Measurements from ENCODE around the gene ESYT3. TPM values are rescaled to one million over a fixed set of nuclear protein-coding genes. Genes with fewer than 3 reads are reported as not detected.

ESYT3 gene
- polyA plus RNA-seq (2013, experiment 1 of 2): not detected
- 0.01 TPM for polyA plus RNA-seq (2013, experiment 2 of 2)

- Histone ChIP-seq H3K79me1 (replicated peaks; ENCODE audit: low read length, poor library complexity, severe bottlenecking) (no peaks in the 10 kb centered on the region), H4K91ac (ENCODE audit: low read length) (no peak within 1 kb of the TSS), H3K4ac (ENCODE audit: low read depth in 1 of 2, low read length in 2 of 2) (no peak within 1 kb of the TSS), H3K9ac (ENCODE audit: low read length) (peak within 1 kb of the TSS; percentile 58), H3K36me3 (ENCODE audit: control insufficient read depth in 1 of 2, insufficient read depth in 2 of 2, low read depth in 1 of 2, low read length in 2 of 2) (peaks cover 0 to 6% of the 10 kb centered on the region in 2 experiments), H3K27ac (ENCODE audit: low read length, poor library complexity, severe bottlenecking) (no peak within 1 kb of the TSS), H3K14ac (ENCODE audit: low read length in 2 of 2) (no peak within 1 kb of the TSS), H3K27me3 (ENCODE audit: control insufficient read depth in 1 of 2, insufficient read depth in 1 of 2, low read length in 2 of 2) (peaks cover 47 to 71% of the 10 kb centered on the region in 2 experiments), H4K8ac (ENCODE audit: low read length) (no peak within 1 kb of the TSS), H3K18ac (ENCODE audit: low read depth in 1 of 2, low read length in 2 of 2) (no peak within 1 kb of the TSS), H2BK15ac (ENCODE audit: low read depth, poor library complexity, severe bottlenecking) (no peak within 1 kb of the TSS), H3K4me2 (ENCODE audit: low read length, poor library complexity, severe bottlenecking) (peak within 1 kb of the TSS; percentile 91), H3K4me1 (ENCODE audit: control insufficient read depth, insufficient read depth, low read depth, low read length) (peaks cover 16% of the 10 kb centered on the region), H2BK120ac (ENCODE audit: low read depth, low read length) (no peak within 1 kb of the TSS), H2AK5ac (ENCODE audit: low read length, severe bottlenecking) (no peak within 1 kb of the TSS), H2BK12ac (ENCODE audit: low read length in 2 of 2) (no peak within 1 kb of the TSS), H3K23ac (ENCODE audit: low read length in 2 of 2) (peak within 1 kb of the TSS in 1 of 2 experiments; percentile 65), H3K4me3 (ENCODE audit: insufficient read depth in 1 of 2, low read depth in 1 of 2, low read length in 2 of 2) (peak within 1 kb of the TSS; percentile 47 to 80), H3K9me3 (ENCODE audit: control insufficient read depth, low read length) (no peaks in the 10 kb centered on the region), H2AFZ (ENCODE audit: low read depth, low read length) (peak within 1 kb of the TSS; percentile 65), H2BK5ac (ENCODE audit: low read depth, low read length, poor library complexity, severe bottlenecking) (no peak within 1 kb of the TSS)
- DNase-seq: peak; percentile 53
- 2% methylated on average over 54 of the region's 54 CpGs for WGBS
Observed at GRCh38 chr3:138434276-138434874, at the start of gene ESYT3. Gene ESYT3 (plus strand): TSS chr3:138434616. CDS start chr3:138434799, 183 bp downstream.

- Histone ChIP-seq H3K18ac (ENCODE audit: low read depth in 1 of 2, low read length in 2 of 2) (no peak overlapping the region), H3K23ac (ENCODE audit: low read length in 2 of 2) (no peak overlapping the region), H3K4me2 (ENCODE audit: low read length, poor library complexity, severe bottlenecking) (no peak overlapping the region), H2BK120ac (ENCODE audit: low read depth, low read length) (no peak overlapping the region), H3K4ac (ENCODE audit: low read depth in 1 of 2, low read length in 2 of 2) (no peak overlapping the region), H2AFZ (ENCODE audit: low read depth, low read length) (no peak overlapping the region), H3K9me3 (ENCODE audit: control insufficient read depth, low read length) (no peaks in the 10 kb centered on the region), H3K4me3 (ENCODE audit: insufficient read depth in 1 of 2, low read depth in 1 of 2, low read length in 2 of 2) (no peak overlapping the region), H3K27ac (ENCODE audit: low read length, poor library complexity, severe bottlenecking) (no peak overlapping the region), H2BK5ac (ENCODE audit: low read depth, low read length, poor library complexity, severe bottlenecking) (no peak overlapping the region), H4K8ac (ENCODE audit: low read length) (no peak overlapping the region), H3K36me3 (ENCODE audit: control insufficient read depth in 1 of 2, insufficient read depth in 2 of 2, low read depth in 1 of 2, low read length in 2 of 2) (peaks cover 0 to 5% of the 10 kb centered on the region in 2 experiments), H4K91ac (ENCODE audit: low read length) (no peak overlapping the region), H3K4me1 (ENCODE audit: control insufficient read depth, insufficient read depth, low read depth, low read length) (peaks cover 18% of the 10 kb centered on the region), H2BK12ac (ENCODE audit: low read length in 2 of 2) (no peak overlapping the region), H3K14ac (ENCODE audit: low read length in 2 of 2) (no peak overlapping the region), H3K9ac (ENCODE audit: low read length) (no peak overlapping the region), H3K79me1 (replicated peaks; ENCODE audit: low read length, poor library complexity, severe bottlenecking) (peaks cover 40% of the 10 kb centered on the region), H3K27me3 (ENCODE audit: control insufficient read depth in 1 of 2, insufficient read depth in 1 of 2, low read length in 2 of 2) (no peaks in the 10 kb centered on the region), H2BK15ac (ENCODE audit: low read depth, poor library complexity, severe bottlenecking) (no peak overlapping the region), H2AK5ac (ENCODE audit: low read length, severe bottlenecking) (no peak overlapping the region)
- WGBS: 83% methylated on average over 5 of the region's 5 CpGs
- DNase-seq: no peak
Observed at GRCh38 chr3:138384976-138385375, 49.4 kb upstream of the ESYT3 start.

GRCh38 chr3:138389144-138389601 is 45.2 kb upstream of the ESYT3 start:
- Histone ChIP-seq H3K4me1 (ENCODE audit: control insufficient read depth, insufficient read depth, low read depth, low read length) (peaks cover 14% of the 10 kb centered on the region), H2AFZ (ENCODE audit: low read depth, low read length) (no peak overlapping the region), H2BK5ac (ENCODE audit: low read depth, low read length, poor library complexity, severe bottlenecking) (no peak overlapping the region), H3K18ac (ENCODE audit: low read depth in 1 of 2, low read length in 2 of 2) (no peak overlapping the region), H4K91ac (ENCODE audit: low read length) (no peak overlapping the region), H2BK120ac (ENCODE audit: low read depth, low read length) (no peak overlapping the region), H4K8ac (ENCODE audit: low read length) (no peak overlapping the region), H3K23ac (ENCODE audit: low read length in 2 of 2) (no peak overlapping the region), H2AK5ac (ENCODE audit: low read length, severe bottlenecking) (peak overlapping the region; percentile 33), H3K9ac (ENCODE audit: low read length) (peak overlapping the region; percentile 35), H3K9me3 (ENCODE audit: control insufficient read depth, low read length) (no peaks in the 10 kb centered on the region), H3K79me1 (replicated peaks; ENCODE audit: low read length, poor library complexity, severe bottlenecking) (peaks cover 26% of the 10 kb centered on the region), H3K36me3 (ENCODE audit: control insufficient read depth in 1 of 2, insufficient read depth in 2 of 2, low read depth in 1 of 2, low read length in 2 of 2) (peaks cover 0 to 2% of the 10 kb centered on the region in 2 experiments), H3K27me3 (ENCODE audit: control insufficient read depth in 1 of 2, insufficient read depth in 1 of 2, low read length in 2 of 2) (no peaks in the 10 kb centered on the region), H3K4me2 (ENCODE audit: low read length, poor library complexity, severe bottlenecking) (no peak overlapping the region), H2BK15ac (ENCODE audit: low read depth, poor library complexity, severe bottlenecking) (no peak overlapping the region), H3K4me3 (ENCODE audit: insufficient read depth in 1 of 2, low read depth in 1 of 2, low read length in 2 of 2) (no peak overlapping the region), H3K14ac (ENCODE audit: low read length in 2 of 2) (no peak overlapping the region), H3K4ac (ENCODE audit: low read depth in 1 of 2, low read length in 2 of 2) (no peak overlapping the region), H2BK12ac (ENCODE audit: low read length in 2 of 2) (no peak overlapping the region), H3K27ac (ENCODE audit: low read length, poor library complexity, severe bottlenecking) (peak overlapping the region; percentile 91)
- WGBS: 95% methylated on average over 6 of the region's 6 CpGs
- no peak for DNase-seq

- peak overlapping the region; percentile 33 for H2AK5ac ChIP-seq (ENCODE audit: low read length, severe bottlenecking)
- H2BK15ac ChIP-seq (ENCODE audit: low read depth, poor library complexity, severe bottlenecking): no peak overlapping the region
- no peak overlapping the region for H2AFZ ChIP-seq (ENCODE audit: low read depth, low read length)
- no peak overlapping the region for H4K91ac ChIP-seq (ENCODE audit: low read length)
- no peak overlapping the region for H3K23ac ChIP-seq (ENCODE audit: low read length in 2 of 2)
- H3K4me3 ChIP-seq (ENCODE audit: insufficient read depth in 1 of 2, low read depth in 1 of 2, low read length in 2 of 2): peak overlapping the region in 1 of 2 experiments; percentile 19
- H3K79me1 ChIP-seq (replicated peaks; ENCODE audit: low read length, poor library complexity, severe bottlenecking): peaks cover 26% of the 10 kb centered on the region
- H2BK120ac ChIP-seq (ENCODE audit: low read depth, low read length): no peak overlapping the region
- WGBS: 55% methylated on average over 9 of the region's 9 CpGs
- H2BK5ac ChIP-seq (ENCODE audit: low read depth, low read length, poor library complexity, severe bottlenecking): peak overlapping the region; percentile 83
- peak overlapping the region in 1 of 2 experiments; percentile 16 for H3K18ac ChIP-seq (ENCODE audit: low read depth in 1 of 2, low read length in 2 of 2)
- peaks cover 0 to under 1% of the 10 kb centered on the region in 2 experiments for H3K36me3 ChIP-seq (ENCODE audit: control insufficient read depth in 1 of 2, insufficient read depth in 2 of 2, low read depth in 1 of 2, low read length in 2 of 2)
- no peaks in the 10 kb centered on the region for H3K27me3 ChIP-seq (ENCODE audit: control insufficient read depth in 1 of 2, insufficient read depth in 1 of 2, low read length in 2 of 2)
- H3K14ac ChIP-seq (ENCODE audit: low read length in 2 of 2): no peak overlapping the region
- H3K4ac ChIP-seq (ENCODE audit: low read depth in 1 of 2, low read length in 2 of 2): no peak overlapping the region
- no peaks in the 10 kb centered on the region for H3K9me3 ChIP-seq (ENCODE audit: control insufficient read depth, low read length)
- no peak overlapping the region for H4K8ac ChIP-seq (ENCODE audit: low read length)
- DNase-seq: peak; percentile 89
- H3K9ac ChIP-seq (ENCODE audit: low read length): peak overlapping the region; percentile 35
- H3K4me2 ChIP-seq (ENCODE audit: low read length, poor library complexity, severe bottlenecking): peak overlapping the region; percentile 25
- H3K4me1 ChIP-seq (ENCODE audit: control insufficient read depth, insufficient read depth, low read depth, low read length): peaks cover 14% of the 10 kb centered on the region
- H2BK12ac ChIP-seq (ENCODE audit: low read length in 2 of 2): no peak overlapping the region
- peak overlapping the region; percentile 91 for H3K27ac ChIP-seq (ENCODE audit: low read length, poor library complexity, severe bottlenecking)
Observed at GRCh38 chr3:138389841-138390581, 44.4 kb upstream of the ESYT3 start.
